OCI-LY1 (cell line): Measurements from ENCODE around the gene CCL11.

ENCODE experiments used
- H2AFZ ChIP-seq: fragments of 200-600 bp; sonication (generic), shearing (Covaris generic); 2 replicates; pipeline ENCODE4 v1.6.0; 2014; ENCODE audit warnings: antibody characterized with exemption, mild to moderate bottlenecking, low read length
- H3F3A ChIP-seq: fragments of 200-600 bp; sonication (generic), shearing (Covaris generic); 2 replicates; pipeline ENCODE4 v1.6.0; 2014; ENCODE audit warnings: mild to moderate bottlenecking, antibody characterized with exemption, low read length, moderate library complexity; ENCODE audit not compliant: insufficient read depth
- H3K27ac ChIP-seq: fragments of 200-600 bp; sonication (generic); 2 replicates; pipeline ENCODE4 v1.5.1; 2014; ENCODE audit warnings: low read length, mixed run types, mild to moderate bottlenecking, low read depth; ENCODE audit not compliant: poor library complexity, severe bottlenecking
- H3K27me3 ChIP-seq: fragments of 200-600 bp; sonication (generic); 2 replicates; pipeline ENCODE4 v1.6.0; 2014; ENCODE audit warnings: antibody characterized with exemption, mild to moderate bottlenecking, low read length, moderate library complexity; ENCODE audit not compliant: insufficient read depth
- H3K36me3 ChIP-seq: fragments of 200-600 bp; sonication (generic); 2 replicates; pipeline ENCODE4 v1.6.1; 2014; ENCODE audit warnings: mild to moderate bottlenecking, antibody characterized with exemption, low read length, moderate library complexity, mixed read lengths; ENCODE audit not compliant: insufficient read depth
- H3K4me1 ChIP-seq: fragments of 200-600 bp; sonication (generic); 2 replicates; pipeline ENCODE4 v1.5.1; 2014; ENCODE audit warnings: mild to moderate bottlenecking, low read length, moderate library complexity; ENCODE audit not compliant: insufficient read depth, severe bottlenecking
- H3K4me2 ChIP-seq: fragments of 200-600 bp; sonication (generic), shearing (Covaris generic); 2 replicates; pipeline ENCODE4 v1.6.1; 2014; ENCODE audit warnings: low read length
- H3K4me3 ChIP-seq: fragments of 200-600 bp; sonication (generic); 2 replicates; pipeline ENCODE4 v1.5.1; 2014; ENCODE audit warnings: low read length, low read depth, mild to moderate bottlenecking, mixed read lengths; ENCODE audit not compliant: poor library complexity, severe bottlenecking
- H3K79me2 ChIP-seq: fragments of 200-600 bp; shearing (Covaris generic); 2 replicates; pipeline ENCODE4 v1.6.1; 2016; ENCODE audit warnings: mixed run types, low read length, mixed read lengths; ENCODE audit not compliant: insufficient read depth
- H3K9ac ChIP-seq: fragments of 200-600 bp; sonication (generic), shearing (Covaris generic); 2 replicates; pipeline ENCODE4 v1.6.1; 2014; ENCODE audit warnings: mild to moderate bottlenecking, low read length, mixed read lengths
- H3K9me2 ChIP-seq: fragments of 200-600 bp; sonication (generic), shearing (Covaris generic); 2 replicates; pipeline ENCODE4 v1.6.1; 2014; ENCODE audit warnings: low read depth, mild to moderate bottlenecking, low read length, mixed read lengths
- H3K9me3 ChIP-seq: fragments of 200-600 bp; shearing (Covaris generic); 2 replicates; pipeline ENCODE4 v1.6.1; 2014; ENCODE audit warnings: low read length, mixed read lengths
- H4K20me1 ChIP-seq: fragments of 200-600 bp; sonication (generic), shearing (Covaris generic); 2 replicates; pipeline ENCODE4 v1.6.0; 2016; ENCODE audit warnings: mild to moderate bottlenecking, low read length; ENCODE audit not compliant: insufficient read depth
- CTCF ChIP-seq: fragments of 200-600 bp; sonication (generic), shearing (Covaris generic); IDR thresholded peaks from 2 replicates; pipeline ENCODE4 v1.5.1; 2017; ENCODE audit warnings: mild to moderate bottlenecking, antibody characterized with exemption, low read length, moderate library complexity, mixed read lengths
- EZH2 ChIP-seq: fragments of 200-600 bp; sonication (generic), shearing (Covaris generic); IDR thresholded peaks from 2 replicates; pipeline ENCODE4 v1.8.0; 2017; ENCODE audit warnings: borderline replicate concordance, mixed run types, mild to moderate bottlenecking, antibody characterized with exemption, low read length, moderate library complexity, mixed read lengths

CCL11 gene

DNA sequence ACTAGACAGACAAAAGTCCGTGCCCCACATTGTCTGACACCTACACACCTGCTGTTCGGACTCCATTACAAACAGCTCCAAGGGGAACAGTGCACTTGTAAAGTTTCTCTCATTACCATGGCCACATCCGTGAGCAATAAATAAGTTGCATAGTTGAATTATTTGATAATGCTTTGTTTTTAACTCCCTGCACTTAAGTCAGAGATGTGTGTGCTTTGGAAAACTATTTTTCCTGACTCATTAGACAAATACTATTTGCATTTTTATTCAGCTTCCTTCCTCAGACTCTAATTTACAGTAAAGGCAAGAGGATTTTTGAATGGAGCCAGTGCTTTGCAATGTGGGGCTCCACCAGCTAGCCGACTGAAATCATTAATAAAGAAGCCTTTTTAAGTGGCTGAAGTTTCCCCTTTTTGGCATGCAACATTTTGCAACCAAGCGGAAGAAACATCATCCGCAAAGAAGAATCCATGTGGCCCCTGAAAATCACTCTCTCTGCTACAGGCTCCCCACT, 37.0 kb upstream of the CCL11 start:
- Histone ChIP-seq H3K4me2 (no peak overlapping the region), H3K79me2 (no peaks in the 10 kb centered on the region), H4K20me1 (no peaks in the 10 kb centered on the region), H3K36me3 (no peaks in the 10 kb centered on the region), H3K27ac (no peak overlapping the region), H3K9me2 (no peaks in the 10 kb centered on the region), H3K4me1 (no peaks in the 10 kb centered on the region), H2AFZ (no peak overlapping the region), H3K27me3 (no peaks in the 10 kb centered on the region), H3K9me3 (no peaks in the 10 kb centered on the region), H3F3A (no peaks in the 10 kb centered on the region), H3K9ac (no peak overlapping the region), H3K4me3 (no peak overlapping the region)
- no peak for TF ChIP-seq CTCF
- TF ChIP-seq EZH2: no peak

DNA sequence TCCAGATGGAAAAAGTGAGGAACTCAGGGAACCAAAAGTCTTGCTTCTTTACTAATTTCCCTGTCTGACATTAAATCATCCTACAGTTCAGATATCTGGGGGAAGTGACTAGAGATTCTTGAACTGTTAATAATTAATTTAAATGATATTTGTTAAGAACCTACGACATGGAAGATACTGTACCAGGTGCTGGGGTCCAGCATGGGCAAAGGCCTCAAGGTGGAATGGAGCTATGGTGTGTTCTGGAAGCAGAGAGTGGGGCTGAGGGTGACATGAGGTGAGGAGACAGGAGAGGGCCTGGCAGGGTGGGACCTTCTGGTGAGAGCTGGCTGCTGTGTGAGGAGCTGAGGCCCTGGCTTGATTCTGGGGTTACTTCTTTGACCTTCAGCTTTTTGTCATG, 36.5 kb upstream of the CCL11 start:
- H3K9ac ChIP-seq: no peak overlapping the region
- no peaks in the 10 kb centered on the region for H3F3A ChIP-seq
- H2AFZ ChIP-seq: no peak overlapping the region
- no peaks in the 10 kb centered on the region for H3K4me1 ChIP-seq
- no peak overlapping the region for H3K4me3 ChIP-seq
- no peak overlapping the region for H3K27ac ChIP-seq
- no peaks in the 10 kb centered on the region for H3K9me2 ChIP-seq
- H3K27me3 ChIP-seq: no peaks in the 10 kb centered on the region
- H3K36me3 ChIP-seq: no peaks in the 10 kb centered on the region
- TF ChIP-seq CTCF (no peak), EZH2 (no peak)
- no peak overlapping the region for H3K4me2 ChIP-seq
- H3K79me2 ChIP-seq: no peaks in the 10 kb centered on the region
- no peaks in the 10 kb centered on the region for H3K9me3 ChIP-seq
- H4K20me1 ChIP-seq: no peaks in the 10 kb centered on the region

- no peak overlapping the region for H3K27ac ChIP-seq
- H3F3A ChIP-seq: no peaks in the 10 kb centered on the region
- TF ChIP-seq CTCF: no peak
- no peak for TF ChIP-seq EZH2
- H3K79me2 ChIP-seq: no peaks in the 10 kb centered on the region
- no peak overlapping the region for H3K9ac ChIP-seq
- H3K36me3 ChIP-seq: no peaks in the 10 kb centered on the region
- H3K9me2 ChIP-seq: no peaks in the 10 kb centered on the region
- H4K20me1 ChIP-seq: no peaks in the 10 kb centered on the region
- no peaks in the 10 kb centered on the region for H3K9me3 ChIP-seq
- H3K4me1 ChIP-seq: no peaks in the 10 kb centered on the region
- H2AFZ ChIP-seq: no peak overlapping the region
- no peak overlapping the region for H3K4me3 ChIP-seq
- no peaks in the 10 kb centered on the region for H3K27me3 ChIP-seq
- H3K4me2 ChIP-seq: no peak overlapping the region
Observed at GRCh38 chr17:34249478-34249877, 36.1 kb upstream of the CCL11 start.
